Measurements from ENCODE around the gene FRMD1. TPM values are rescaled to one million over a fixed set of nuclear protein-coding genes. Genes with fewer than 3 reads are reported as not detected.

The FRMD1 gene
- total RNA-seq, 2 donors from 2014 or later = not detected

GRCh38 chr6:168102315-168102985 is 23.4 kb upstream of the FRMD1 start:
- DNase-seq = no peak
- Mint-ChIP-seq H3K27ac (no peak overlapping the region), H3K4me3 (no peak overlapping the region), H3K9me3 (no peaks in the 10 kb centered on the region), H3K36me3 (ENCODE audit: low read depth) (no peaks in the 10 kb centered on the region), H3K27me3 (ENCODE audit: insufficient read depth) (no peaks in the 10 kb centered on the region), H3K4me1 (peaks cover 13% of the 10 kb centered on the region)
- H3K4me3 ChIP-seq (ENCODE audit: low read length) = no peak overlapping the region
- no peaks in the 10 kb centered on the region for H3K9me3 ChIP-seq (ENCODE audit: control insufficient read depth, low read length)
- H3K27ac ChIP-seq (ENCODE audit: low read depth, low read length) = no peak overlapping the region
- H3K36me3 ChIP-seq (ENCODE audit: control insufficient read depth, insufficient read depth, low read length) = no peaks in the 10 kb centered on the region
- TF ChIP-seq, protein P1, sequence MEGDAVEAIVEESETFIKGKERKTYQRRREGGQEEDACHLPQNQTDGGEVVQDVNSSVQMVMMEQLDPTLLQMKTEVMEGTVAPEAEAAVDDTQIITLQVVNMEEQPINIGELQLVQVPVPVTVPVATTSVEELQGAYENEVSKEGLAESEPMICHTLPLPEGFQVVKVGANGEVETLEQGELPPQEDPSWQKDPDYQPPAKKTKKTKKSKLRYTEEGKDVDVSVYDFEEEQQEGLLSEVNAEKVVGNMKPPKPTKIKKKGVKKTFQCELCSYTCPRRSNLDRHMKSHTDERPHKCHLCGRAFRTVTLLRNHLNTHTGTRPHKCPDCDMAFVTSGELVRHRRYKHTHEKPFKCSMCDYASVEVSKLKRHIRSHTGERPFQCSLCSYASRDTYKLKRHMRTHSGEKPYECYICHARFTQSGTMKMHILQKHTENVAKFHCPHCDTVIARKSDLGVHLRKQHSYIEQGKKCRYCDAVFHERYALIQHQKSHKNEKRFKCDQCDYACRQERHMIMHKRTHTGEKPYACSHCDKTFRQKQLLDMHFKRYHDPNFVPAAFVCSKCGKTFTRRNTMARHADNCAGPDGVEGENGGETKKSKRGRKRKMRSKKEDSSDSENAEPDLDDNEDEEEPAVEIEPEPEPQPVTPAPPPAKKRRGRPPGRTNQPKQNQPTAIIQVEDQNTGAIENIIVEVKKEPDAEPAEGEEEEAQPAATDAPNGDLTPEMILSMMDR (conservative IDR thresholded peaks at IDR 0.05) = no peak
- H3K4me1 ChIP-seq (ENCODE audit: control insufficient read depth, insufficient read depth, low read length) = no peaks in the 10 kb centered on the region
- 80 to 83% methylated on average over 8 to 10 of the region's 10 CpGs for WGBS, 2 experiments (ENCODE audit: insufficient coverage in 1 of 2, insufficient read length in 1 of 2)
- H3K9ac ChIP-seq (ENCODE audit: extremely low read depth, low read length, poor library complexity, severe bottlenecking) = no peak overlapping the region
- peaks cover 62% of the 10 kb centered on the region for H3K27me3 ChIP-seq (ENCODE audit: control insufficient read depth, insufficient read depth, low read length, poor library complexity, severe bottlenecking)

DNA sequence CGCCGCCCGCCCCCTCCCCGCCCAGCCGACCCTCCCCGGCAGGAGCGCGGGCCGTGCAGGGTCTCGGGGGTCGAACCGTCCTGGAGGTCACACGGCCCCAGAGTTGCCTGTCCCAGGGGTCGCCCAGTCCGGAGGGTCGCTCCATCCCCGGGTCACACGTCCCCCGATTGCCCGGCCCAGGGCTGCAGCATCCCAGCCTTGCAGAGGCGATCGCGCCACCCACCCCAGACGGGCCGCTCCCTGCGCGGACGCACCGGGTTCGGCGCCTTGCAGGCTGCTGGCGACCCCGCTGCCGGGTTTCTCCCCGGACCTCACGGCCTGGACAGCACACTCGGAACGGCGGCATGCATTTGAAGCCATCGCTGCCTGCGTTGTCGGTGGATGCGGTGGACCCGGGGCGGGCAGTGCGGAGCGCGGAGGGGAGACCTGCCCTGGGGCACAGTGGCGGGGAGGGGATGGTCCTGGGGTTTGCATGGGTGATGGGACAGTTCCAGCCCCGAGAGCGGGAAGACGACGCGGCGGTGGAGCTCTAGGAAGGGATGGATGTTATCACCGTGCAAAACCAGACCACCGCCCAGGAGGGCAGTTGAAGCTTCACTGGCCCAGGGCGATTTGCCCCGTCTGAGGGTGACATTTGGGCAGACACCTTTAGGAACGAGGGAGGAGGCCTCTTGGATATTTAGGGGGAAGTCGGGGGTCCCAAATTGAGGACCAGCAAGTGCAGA is 22.7 kb upstream of the FRMD1 start:
- H3K9me3 ChIP-seq (ENCODE audit: control insufficient read depth, low read length) = no peaks in the 10 kb centered on the region
- Mint-ChIP-seq H3K4me3 (no peak overlapping the region), H3K27me3 (ENCODE audit: insufficient read depth) (no peaks in the 10 kb centered on the region), H3K4me1 (peaks cover 13% of the 10 kb centered on the region), H3K27ac (no peak overlapping the region), H3K36me3 (ENCODE audit: low read depth) (no peaks in the 10 kb centered on the region), H3K9me3 (no peaks in the 10 kb centered on the region)
- no peak for DNase-seq
- no peaks in the 10 kb centered on the region for H3K36me3 ChIP-seq (ENCODE audit: control insufficient read depth, insufficient read depth, low read length)
- H3K4me3 ChIP-seq (ENCODE audit: low read length) = no peak overlapping the region
- no peak overlapping the region for H3K27ac ChIP-seq (ENCODE audit: low read depth, low read length)
- no peaks in the 10 kb centered on the region for H3K4me1 ChIP-seq (ENCODE audit: control insufficient read depth, insufficient read depth, low read length)
- H3K9ac ChIP-seq (ENCODE audit: extremely low read depth, low read length, poor library complexity, severe bottlenecking) = no peak overlapping the region
- WGBS, 2 experiments (ENCODE audit: insufficient coverage in 1 of 2, insufficient read length in 1 of 2) = 17 to 29% methylated on average over 17 to 61 of the region's 61 CpGs
- TF ChIP-seq, protein P1 (conservative IDR thresholded peaks at IDR 0.05) = no peak
- peaks cover 62% of the 10 kb centered on the region for H3K27me3 ChIP-seq (ENCODE audit: control insufficient read depth, insufficient read depth, low read length, poor library complexity, severe bottlenecking)

DNA sequence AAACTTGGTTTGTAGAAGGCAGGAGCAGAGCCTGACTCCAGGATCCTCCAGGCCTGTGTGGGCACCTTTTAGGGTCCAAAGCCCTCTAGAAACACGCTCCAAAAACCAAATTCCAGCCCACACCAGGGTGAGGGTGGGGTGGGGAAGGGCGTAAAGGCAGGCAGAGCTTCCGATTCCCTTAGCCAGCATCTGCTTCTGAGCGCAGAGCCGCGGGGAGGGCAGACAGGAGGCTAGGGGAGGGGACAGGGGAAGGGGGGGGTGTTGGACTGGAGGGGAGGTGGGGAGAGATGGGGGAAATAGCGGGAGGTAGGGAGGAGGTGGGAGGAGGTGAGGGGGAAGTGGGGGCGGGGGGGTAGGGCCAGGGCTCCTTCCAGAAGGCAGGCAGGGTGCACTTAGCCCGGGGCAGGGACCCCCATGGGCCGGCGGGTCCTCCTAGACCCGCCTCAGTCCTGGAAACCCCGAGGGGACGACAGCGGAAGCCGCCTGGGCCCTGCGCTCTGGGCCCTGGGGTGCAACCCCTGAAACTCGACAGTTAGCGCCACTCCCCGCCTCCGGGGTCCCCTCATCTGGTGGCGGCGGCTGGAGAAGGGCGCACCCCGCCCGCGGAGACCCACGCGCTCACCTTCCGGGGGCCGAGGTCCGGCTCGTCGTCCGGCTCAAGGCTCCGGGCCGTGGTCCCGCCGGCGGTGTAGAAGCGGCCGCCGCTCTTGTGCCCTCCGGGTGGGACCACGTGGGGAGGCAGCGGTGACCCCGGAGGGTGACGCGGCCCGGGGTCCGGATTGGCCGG is 22.0 kb upstream of the FRMD1 start:
- no peaks in the 10 kb centered on the region for H3K27me3 Mint-ChIP-seq (ENCODE audit: insufficient read depth)
- TF ChIP-seq, protein P1 (conservative IDR thresholded peaks at IDR 0.05) = no peak
- H3K4me3 ChIP-seq (ENCODE audit: low read length) = no peak overlapping the region
- peaks cover 62% of the 10 kb centered on the region for H3K27me3 ChIP-seq (ENCODE audit: control insufficient read depth, insufficient read depth, low read length, poor library complexity, severe bottlenecking)
- H3K9me3 ChIP-seq (ENCODE audit: control insufficient read depth, low read length) = no peaks in the 10 kb centered on the region
- H3K27ac ChIP-seq (ENCODE audit: low read depth, low read length) = no peak overlapping the region
- H3K4me1 ChIP-seq (ENCODE audit: control insufficient read depth, insufficient read depth, low read length) = no peaks in the 10 kb centered on the region
- no peaks in the 10 kb centered on the region for H3K36me3 Mint-ChIP-seq (ENCODE audit: low read depth)
- 14 to 21% methylated on average over 27 to 51 of the region's 52 CpGs for whole genome bisulfite sequencing, 2 experiments (ENCODE audit: insufficient coverage in 1 of 2, insufficient read length in 1 of 2)
- H3K9ac ChIP-seq (ENCODE audit: extremely low read depth, low read length, poor library complexity, severe bottlenecking) = no peak overlapping the region
- H3K27ac Mint-ChIP-seq = no peak overlapping the region
- DNase-seq = no peak
- H3K9me3 Mint-ChIP-seq = no peaks in the 10 kb centered on the region
- no peak overlapping the region for H3K4me3 Mint-ChIP-seq
- H3K36me3 ChIP-seq (ENCODE audit: control insufficient read depth, insufficient read depth, low read length) = no peaks in the 10 kb centered on the region
- H3K4me1 Mint-ChIP-seq = peaks cover 6% of the 10 kb centered on the region

Measured in endodermal cell (in vitro differentiated cells).